Stimulated activated CD4-positive, alpha-beta T cell treated with anti-CD3 and anti-CD28 coated beads, Interleukin-4, amount 100 ng/mL, for 4 hours (primary cell): Measurements from ENCODE around the gene PROB1.
A peak's percentile ranks its signal among the peaks of the same experiment; 100 is the strongest.
"Not testable (repeated sequence)": the region's sequence is repeated elsewhere in the genome, so short reads cannot be mapped to it uniquely, and the experiment has no call there.

Experiments
- DNase-seq, 2 experiments: peaks; one replicate each; pipeline ENCODE4 v3.0.0-alpha.2; 2020

The PROB1 gene

DNA sequence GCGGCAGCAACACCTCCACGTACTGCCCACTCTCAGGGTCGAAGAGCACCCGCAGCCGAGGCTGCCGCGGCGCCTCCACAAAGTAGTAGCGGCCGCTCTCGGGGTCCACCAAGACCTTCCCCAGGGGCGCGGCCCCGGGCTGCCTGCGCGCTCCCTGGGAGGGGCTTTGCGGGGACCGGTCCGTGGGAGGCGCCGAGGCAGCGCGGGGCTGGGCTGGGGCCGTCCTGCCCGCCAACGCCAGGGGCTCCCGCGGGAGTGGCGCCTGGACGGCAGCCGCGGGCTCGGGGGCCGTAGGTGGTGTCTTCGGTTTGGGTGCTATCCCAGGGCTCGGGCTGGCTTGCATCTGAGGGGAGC, 2.6 kb downstream of the PROB1 start:
- no peak for DNase-seq

DNA sequence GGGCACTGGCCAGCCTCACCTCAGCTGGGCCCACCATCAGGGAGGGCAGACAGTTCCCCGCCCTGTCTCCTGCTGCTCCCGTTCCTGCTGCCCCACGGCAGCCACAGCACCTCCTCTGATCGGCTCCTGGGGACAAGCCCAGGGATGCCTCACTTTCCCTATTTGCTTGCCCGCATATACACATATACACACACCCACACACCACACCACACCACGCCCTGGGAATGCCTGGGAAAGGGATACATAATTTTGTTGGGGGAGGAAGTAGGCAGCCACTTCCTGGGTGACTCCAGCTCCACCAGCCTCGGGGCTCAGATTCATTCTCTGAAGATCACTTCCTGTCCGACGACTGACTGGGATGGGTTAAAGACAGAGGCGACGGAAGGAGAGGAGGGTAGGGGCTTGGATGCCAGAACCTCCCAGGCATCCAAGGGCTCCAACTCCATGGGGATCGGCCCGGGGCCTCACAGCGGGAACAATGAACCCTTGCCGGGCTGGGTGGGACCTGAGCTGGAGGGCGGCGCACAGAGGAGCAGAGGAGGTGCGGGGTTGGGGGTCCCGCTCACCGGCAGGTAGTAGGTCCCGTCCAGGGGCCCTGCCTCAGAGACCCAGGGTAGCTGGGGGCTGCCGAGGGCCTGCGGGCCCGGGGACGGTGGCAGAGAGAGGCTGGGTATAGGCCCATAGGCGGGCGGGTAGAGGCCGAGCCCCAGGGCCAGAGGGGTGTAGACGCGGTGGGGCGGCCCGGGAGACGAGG, 3.2 kb downstream of the PROB1 start:
- DNase-seq: no peak

DNA sequence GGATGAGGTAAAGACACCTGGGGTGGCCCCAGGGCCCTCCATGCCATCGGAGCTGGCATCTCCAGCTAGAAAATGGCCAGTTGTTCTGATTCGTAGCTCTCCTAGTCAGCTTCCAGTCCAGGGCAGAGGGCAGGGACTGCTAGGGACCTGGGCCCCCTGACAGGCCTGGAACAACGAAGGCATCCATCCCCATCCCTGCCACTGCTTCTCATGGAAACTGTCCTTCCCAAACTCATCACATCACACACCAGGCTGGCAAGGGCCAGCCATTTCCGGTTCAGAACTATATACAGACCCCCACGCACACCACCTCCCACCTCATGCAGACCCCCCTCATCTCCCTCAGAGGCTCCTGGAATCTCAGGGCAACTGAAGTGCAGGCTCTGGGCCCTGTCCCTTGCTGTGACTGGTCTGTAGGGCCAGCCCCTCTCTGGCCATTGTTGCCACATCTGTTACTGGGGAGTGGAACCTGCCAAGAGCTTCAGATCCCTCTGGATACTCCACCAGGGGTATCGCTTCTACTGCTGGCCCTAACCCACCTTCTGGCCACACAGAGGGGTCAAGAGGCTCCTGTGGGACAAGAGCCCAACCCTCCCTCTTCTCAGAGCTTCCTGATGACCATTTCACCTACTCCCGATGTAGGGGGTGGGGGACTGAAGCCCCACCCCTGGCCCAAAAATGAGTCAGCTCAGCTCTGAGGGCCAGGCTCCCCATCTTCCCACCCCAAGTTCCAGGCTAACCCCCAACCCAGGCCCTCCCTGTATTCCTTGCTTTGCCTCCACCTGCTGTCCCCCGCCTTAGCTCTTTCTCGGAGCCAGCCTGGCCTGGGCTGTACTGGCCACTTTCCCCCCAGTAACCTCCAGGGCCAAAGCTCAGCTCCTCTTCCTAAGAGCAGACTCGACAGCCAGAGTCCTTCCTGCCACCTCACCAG, 4.0 kb downstream of the PROB1 start:
- DNase-seq: no peak

DNA sequence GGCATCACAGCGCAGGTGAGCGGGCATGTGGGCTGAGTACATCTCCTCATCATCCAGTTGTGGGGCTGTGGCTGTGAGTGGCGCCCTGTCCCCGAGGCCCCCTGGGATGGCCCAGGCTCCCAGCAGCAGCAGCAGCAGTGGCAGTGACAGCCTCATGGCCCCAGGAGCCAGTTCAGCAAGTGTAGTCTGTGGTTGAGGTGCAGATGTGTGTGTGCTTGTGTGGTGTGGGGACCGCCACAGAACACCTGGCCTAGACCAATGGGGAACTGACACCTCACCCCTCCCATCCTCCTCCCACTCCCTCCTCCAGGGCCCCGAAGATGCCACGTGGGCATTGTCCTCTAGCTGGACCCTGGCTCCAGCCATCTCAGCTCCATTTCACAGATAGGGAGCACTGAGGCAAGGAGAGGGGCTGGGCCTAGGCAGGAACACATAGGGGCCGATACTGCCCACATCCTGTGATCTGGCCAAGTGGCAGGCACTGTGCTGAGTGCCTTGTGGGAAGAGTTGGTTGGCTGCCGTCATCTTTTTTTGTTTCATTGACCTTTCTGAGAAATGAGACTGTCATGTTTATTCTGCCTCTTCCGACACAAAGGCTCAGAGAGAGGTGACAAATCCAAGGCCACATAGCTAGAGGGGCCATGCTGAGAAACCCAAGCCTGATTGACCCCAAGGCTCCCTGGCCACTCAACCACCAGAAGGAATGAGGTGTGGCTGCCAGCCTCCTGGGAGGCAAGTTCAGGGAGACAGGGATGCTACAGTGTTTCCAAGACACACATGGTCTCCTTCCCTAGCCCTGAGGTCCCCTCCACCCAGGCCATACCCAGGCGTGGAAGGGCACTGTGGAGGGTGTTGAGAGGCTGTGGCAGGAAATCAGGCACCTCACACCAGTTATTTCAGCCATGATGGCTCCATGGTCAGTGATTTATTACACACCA, 4.9 kb downstream of the PROB1 start, which contains the start of gene MZB1:
Gene MZB1, minus strand, starts transcription at position 213 of the 938 bp plus-strand sequence. Its CDS starts 57 bp downstream, at position 156.
- DNase-seq: peak in 1 of 2 experiments; percentile 41

DNA sequence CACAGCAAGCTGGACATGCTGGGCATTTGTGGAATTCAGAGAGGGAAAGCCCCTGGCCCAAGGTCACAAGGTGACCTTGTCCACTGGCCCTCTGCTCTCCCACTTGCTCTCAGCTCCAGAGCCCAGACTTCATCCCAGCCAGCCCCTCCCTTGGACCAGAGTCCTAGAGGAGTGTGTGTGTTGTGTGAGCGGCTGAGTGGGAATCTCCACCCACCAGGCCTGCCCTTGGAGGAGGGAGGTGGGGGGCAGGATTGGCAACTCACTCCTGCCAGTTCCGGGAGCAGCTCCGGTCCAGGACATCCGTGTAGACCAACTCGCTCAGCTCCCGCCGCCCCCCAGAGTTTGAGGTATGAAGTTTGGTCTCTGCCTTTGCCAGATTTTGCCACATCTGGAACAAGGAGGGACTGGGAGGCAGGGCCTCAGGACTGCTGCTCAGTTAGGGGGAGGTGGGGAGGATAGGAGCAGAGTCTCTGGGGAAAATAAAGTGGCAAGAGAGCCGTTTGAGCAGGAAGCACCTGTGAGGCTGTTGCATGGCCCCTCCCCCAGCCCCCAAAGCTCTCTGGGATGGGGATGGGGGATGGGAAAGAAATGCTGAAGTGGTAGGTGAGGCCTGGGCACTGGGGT, 6.6 kb downstream of the PROB1 start:
- DNase-seq: no peak

DNA sequence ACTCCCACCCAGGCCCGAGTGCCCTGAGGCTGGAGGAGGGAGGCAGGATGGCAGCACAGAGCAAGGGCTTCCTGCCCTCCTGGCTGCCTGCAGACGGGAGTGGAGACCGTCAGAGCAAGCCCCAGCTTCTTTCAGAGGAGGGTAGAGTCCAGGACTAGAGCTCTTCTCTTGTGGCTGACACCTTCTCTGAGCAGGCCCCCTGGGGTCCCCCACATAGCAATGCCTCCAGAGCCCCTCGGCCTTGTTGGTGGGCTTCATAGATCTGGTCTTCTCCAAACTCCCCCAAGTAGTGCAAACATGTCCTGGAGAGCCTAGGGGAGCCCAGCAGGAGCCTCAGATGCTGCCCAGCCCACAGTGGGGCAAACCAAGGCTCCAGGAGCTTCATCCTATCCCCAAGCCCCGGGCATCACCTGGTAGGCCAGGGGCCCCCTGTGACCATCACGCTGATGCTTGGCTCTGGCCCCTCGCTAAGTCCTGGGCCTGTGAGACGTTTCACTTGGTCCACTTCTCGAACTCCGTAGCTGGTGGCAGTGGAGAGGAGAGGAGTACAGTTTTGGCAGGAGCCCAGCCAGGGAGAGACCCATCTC, 7.2 kb downstream of the PROB1 start:
- DNase-seq: no peak

DNA sequence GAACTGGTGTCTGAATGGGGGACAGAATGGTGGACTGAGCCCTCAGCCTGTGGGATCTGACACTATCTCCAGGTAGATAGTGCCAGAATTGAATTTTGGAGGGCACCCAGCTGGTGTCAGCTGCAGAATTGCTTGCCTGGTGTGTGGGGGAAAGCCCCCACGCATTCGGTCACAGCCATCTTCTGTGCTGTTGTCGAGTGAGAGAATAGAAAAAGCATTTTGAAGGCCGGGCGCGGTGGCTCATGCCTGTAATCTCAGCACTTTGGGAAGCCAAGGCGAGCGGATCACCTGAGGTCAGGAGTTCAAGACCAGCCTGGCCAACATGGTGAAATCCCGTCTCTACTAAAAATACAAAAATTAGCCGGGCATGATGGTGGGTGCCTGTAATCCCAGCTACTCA, 7.9 kb downstream of the PROB1 start:
- DNase-seq: not testable (repeated sequence)

DNA sequence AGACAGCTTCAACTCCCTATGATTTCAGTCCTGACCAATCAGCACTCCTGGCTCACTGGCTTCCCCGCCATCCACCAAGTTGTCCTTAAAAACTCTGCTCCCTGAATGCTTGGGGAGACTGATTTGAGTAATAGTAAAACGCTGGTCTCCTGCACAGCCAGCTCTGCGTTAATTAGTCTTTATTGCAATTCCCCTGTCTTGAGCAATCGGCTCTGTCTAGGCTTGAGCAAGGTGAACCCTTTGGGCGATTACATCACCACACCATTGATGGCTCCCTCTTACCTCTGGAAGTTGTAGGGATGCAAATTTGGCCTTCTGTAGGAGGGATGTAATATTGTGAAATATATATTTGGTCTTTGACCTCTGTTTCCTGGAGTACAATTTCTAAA, 8.9 kb downstream of the PROB1 start:
- no peak for DNase-seq

DNA sequence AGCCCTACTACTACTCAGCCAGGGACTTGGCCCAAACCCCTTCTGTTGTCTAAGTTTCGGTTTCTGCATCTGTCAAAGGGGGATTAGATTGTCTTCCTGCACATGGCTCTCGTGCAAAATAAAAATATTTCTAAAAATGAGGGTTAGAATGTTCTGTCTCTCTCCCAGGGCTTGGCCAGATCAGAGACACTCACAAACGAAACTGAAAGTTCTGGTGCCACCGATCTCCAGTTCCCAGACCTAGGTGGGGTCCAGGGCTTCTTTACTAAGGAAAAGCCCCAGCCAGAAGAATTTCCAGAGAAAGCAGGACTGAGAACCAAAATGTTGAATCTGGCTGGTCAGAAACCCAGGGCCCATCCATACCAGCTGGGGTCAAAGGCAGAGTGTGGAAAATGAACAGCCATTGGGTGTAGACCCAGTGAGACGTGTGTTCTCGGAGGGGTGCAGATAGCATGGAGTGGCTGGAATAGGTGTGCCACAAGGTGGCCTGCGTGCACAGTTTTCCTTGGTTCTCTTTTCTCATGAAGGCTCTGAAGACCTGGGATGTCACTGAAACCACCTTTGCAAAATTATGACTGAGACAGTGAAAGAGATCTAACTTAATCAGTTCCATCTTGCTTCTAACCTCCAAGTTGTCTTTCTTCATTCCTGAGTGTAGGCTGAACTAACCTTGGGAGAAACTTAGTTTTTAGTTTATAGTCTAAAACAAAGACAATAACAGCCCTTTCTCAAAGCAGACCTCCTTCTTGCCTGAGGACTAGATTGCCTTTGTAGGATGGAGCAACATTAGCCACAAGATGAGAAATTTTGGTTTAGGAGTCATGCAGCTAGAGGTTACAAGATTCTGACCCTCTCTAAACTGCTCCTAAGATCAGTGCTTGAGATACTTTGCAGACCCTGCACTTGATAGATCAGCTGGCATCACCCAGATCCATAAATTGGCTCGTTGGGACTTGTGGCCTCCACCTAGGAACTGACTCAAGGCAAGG, 9.5 kb downstream of the PROB1 start:
- peak in 1 of 2 experiments; percentile 14 for DNase-seq

DNA sequence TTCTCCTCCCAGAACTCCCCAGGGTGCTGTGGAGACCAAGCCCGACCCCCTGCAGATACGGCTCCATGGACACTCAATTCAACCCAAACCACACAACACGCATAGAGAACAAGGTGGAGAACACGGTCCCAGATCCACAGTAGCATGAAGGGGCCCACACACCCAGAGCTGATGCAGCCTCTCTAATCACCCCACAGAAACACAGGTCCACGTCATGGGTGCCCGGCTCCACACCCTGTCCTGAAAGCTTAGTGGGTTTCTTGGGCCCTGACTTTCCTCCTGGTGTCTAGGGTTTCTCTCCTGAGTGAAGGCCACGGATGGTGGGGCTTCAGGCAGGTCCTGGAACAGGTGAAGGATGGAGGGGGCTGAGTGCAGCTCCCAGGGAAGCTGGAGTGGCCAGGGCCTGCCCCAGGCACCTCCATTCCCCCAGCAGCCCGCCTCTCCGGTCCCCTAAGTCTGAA, 10.3 kb downstream of the PROB1 start:
- no peak for DNase-seq

DNA sequence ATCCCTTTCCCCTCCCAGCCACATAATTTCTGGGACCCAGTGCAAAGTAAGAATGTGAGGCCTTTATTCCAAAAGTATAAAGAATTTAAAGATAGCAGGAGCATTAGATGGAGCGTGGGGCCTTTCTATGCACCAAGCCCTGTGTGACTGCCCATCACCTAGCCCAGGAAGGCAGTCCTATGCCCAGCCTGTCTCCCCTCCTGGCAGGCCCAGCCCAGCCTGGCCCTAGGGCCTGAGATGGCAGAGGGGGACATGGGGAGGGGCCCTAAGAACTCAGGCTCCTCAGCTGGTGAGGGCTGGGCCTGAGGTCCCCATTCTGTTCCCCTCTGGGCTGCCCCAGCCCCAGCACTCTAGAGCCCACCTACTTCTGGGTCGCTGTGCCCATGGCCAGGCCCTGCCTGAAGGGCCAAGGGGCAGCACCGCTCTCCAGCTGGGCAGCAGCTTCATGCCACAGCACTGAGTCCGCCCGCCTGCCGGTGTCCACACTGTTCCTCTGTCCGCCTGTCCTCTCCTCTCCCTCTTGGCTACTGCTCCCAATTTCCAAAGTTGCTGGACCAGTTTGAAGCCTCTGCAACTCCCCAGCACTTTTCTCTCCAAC, 10.8 kb downstream of the PROB1 start:
- DNase-seq: no peak

DNA sequence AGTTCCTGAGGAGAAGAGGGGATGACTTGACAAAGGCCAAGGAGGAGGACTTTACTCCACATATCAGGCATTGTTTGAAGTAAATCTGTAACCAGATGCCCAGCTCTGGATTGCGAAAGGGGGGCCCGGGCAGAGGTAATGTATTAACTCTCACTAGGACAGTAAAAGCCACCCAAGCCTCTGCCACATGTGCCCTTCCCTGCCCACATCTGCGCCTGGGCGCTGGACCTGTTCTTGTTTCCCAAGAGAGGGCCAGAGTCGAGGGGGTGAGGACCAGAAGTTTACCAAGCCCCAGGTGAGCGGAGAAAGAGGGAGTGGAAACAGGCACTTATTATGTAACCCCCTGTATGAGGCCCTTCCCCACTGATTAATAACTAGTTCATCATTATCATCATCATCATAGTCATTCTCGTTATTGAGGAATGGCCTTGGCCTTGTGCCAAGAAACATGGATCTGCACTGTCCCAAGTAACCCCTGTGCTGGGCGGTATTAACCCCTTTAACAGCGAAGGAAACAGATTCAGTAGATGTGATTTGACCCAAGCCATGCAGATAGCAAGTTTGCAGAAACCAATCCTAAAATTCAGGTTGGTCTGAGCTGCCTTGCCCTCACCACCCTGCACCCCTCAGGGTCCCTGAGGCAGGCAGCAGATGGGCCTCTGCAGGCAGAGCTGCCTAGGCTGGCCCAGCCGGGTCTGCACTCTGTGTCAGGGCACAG, 11.5 kb downstream of the PROB1 start, which contains the start of gene SLC23A1:
Gene SLC23A1, minus strand, starts transcription at position 23 of the 718 bp plus-strand sequence. CDS start 44 bp downstream, outside the sequence.
- DNase-seq: no peak

DNA sequence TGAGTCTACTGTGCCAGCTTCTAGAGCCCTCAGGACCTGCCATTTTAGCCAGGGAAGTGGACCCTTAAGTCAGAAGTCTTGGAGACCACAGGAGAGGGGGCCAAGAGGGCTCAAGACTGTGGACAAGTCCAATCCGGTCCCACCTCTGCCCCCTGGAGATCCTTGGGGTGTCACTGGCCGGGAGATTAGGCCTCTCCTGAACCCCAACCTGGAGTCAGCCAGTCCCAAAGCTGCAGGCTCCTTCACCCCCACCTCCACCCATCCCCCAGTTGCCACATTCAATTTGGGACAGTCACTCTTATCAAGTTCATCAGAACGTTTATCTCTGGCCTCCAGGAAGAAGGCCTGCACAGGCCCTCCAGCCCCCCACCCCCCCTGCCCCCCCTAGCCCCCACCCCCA, 12.1 kb downstream of the PROB1 start:
- DNase-seq: no peak

DNA sequence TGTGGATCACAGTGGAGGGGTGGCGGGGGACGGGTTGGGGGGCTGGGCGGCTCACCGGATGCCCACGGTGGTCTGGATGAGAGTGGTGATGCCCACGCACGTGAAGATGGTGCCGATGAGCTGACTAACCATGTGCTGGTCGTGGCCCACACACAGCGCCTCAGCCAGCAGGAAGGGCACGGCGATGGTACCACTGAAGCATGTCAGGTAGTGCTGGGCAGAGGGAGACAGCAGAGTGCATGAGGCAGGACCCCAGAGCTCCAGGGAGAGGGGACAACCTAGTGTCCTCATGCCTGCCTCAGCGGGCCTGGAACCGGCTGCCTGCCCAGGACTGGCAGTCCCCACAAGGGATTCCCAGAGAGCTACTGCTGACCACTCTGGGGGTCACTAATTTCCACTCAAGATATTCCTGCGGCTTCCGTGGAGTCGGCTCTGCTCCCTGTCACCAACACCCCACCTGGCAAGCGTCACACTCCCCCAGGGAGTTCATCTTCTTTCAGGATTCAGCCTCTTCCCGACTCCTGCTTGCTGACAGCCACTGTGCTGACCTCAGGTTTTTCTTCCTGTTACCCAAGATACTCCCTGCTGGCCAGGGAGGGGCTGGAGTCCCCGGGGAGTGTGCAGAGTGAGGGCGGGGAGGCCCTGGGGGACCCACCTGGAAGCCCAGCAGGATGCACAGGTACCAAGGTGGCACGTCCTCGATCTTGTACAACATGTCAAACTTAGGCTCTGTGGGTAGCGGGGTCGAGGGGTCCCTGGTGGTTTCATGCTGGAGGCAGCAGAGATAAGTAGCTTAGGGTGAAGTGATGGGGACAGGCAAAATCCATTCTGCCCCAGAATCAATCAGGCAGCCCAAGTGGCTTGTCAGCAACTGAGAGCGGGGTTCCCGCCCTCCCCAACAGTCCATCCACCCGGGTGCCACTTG, 12.8 kb downstream of the PROB1 start:
- no peak for DNase-seq

DNA sequence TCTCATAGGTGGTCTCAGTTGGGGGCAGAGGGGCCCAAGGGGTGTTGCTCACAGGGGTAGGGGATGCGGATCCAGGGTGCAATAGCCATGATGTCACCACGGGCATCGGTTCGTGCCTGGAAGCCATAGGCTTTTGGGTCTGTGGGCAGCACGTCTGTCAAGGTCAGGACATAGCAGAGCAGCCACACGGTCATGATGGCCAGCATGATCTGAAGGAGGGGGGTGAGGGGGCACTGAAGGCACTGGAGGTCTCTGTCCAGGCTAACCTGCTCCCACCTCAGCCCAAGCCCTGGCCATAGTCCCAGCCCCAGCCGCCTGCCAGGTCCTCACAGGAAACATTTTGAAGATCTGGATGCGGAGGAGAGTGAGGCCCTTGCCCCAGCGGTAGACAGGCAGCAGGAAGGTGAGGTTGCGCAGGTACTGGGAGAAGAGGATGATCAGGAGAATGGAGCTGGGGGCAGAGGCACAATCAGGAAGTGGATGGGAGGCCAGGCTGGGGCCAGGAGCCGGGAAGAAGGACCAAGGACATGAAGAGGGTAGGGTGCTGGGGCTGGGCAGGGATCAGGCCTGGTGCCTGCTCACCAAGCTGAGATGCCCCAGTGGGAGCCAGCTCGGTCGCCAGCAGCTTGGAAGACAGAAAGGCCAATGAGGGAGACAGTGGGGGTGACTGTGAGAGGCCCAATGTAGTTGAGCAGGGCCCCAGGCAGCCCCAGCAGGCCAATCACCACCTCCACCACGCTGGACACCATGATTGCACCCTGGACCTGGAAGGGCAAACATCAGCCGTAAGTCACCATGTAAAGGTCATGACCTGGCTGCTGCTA, 15.1 kb downstream of the PROB1 start:
- DNase-seq: no peak

DNA sequence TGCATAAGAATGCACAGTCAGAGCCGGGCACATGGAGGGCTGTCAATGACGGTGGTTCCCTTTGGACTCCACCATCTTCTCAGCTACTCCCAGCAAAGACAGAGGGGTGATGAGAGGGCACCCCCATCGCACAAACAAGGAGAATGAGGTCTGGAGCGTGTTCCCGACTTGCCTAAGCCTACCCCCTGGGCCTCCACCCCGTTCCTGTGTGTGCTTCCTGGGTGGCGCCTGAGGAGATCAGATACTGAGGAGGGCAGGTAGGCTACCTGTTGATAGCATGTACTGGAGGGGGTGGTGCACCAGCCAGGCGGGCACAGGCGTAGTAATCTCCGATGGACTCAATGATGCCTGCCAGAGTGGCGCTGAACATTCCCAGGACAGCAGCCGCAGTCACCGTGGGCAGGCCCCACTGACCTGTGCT, 16.0 kb downstream of the PROB1 start:
- no peak for DNase-seq
